Body of pancreas (tissue), 4 donors: ENCODE data around the gene ATP10A. TPM values are rescaled to one million over a fixed set of nuclear protein-coding genes. Genes with fewer than 3 reads are reported as not detected.
"Not testable (repeated sequence)": the region's sequence is repeated elsewhere in the genome, so short reads cannot be mapped to it uniquely, and the experiment has no call there.

ENCODE experiments used
- ATAC-seq: fragments of 150-250 bp; one replicate; pipeline ENCODE4 v1.9.1; 2016
- DNase-seq, 4 donors: peaks; one replicate each; pipeline ENCODE4 v3.0.0-alpha.2; 2019
- H3K27ac ChIP-seq, 4 donors: fragments of 200-600 bp; sonication (generic); 1 replicate in 3 of 4; 2 replicates in 1 of 4; pipeline versions ENCODE4 v1.5.1 to v1.6.1; 2016 to 2019; ENCODE audit warnings: mild to moderate bottlenecking in 1 of 4, mixed read lengths in 1 of 4, moderate library complexity in 1 of 4
- H3K27me3 ChIP-seq, 2 donors: fragments of 200-600 bp; sonication (generic); one replicate each; pipeline ENCODE4 v1.6.0; 2016; ENCODE audit warnings: mild to moderate bottlenecking in 1 of 2
- H3K36me3 ChIP-seq, 2 donors: fragments of 200-600 bp; sonication (generic); replicated peaks in 1 of 2; 2 replicates each; pipeline ENCODE4 v1.5.1; 2016; ENCODE audit warnings: low read depth in 2 of 2; ENCODE audit not compliant: insufficient read depth in 1 of 2
- H3K4me1 ChIP-seq: fragments of 200-600 bp; sonication (generic); one replicate; pipeline ENCODE4 v1.6.0; 2016
- H3K4me3 ChIP-seq, 2 donors: fragments of 200-600 bp; sonication (generic); 1 replicate in 1 of 2; 2 replicates in 1 of 2; pipeline ENCODE4 v1.5.1; 2016 to 2019
- H3K9me3 ChIP-seq, 3 donors: fragments of 200-600 bp; sonication (generic); 1 replicate in 2 of 3; 2 replicates in 1 of 3; pipeline ENCODE4 v1.5.1; 2016
- CTCF ChIP-seq, 7 experiments: fragments of 450-650 bp in 4 of 7; fragments of 200-600 bp in 3 of 7; sonication (generic) in 3 of 7; IDR thresholded peaks; one replicate each; pipeline ENCODE4 v1.5.1; 2016 to 2019; ENCODE audit warnings: antibody characterized with exemption in 7 of 7
- POLR2A ChIP-seq, 3 donors: fragments of 450-650 bp; IDR thresholded peaks; one replicate each; pipeline ENCODE4 v1.6.1; 2016; ENCODE audit warnings: antibody characterized with exemption in 3 of 3, mild to moderate bottlenecking in 2 of 3
- WGBS, 2 donors: methylation state at CpG; one replicate each; pipeline ENCODE4 v1.1.5; 2017; 5-methylcytosine and 5-hydroxymethylcytosine counted together
- intact Hi-C: fragments of 100-400 bp; cut with DNase I; formaldehyde crosslinking; loops from one replicate; pipeline ENCODE4 v1.15.1; 2023
- total RNA-seq, 2 donors: library from RNA; depleted of rRNA; stranded (reverse); fragments of >200 nt; gene quantifications; one replicate each; pipeline ENCODE4 v1.1.0, GENCODE V29; 2016

Gene ATP10A
- total RNA-seq, 2 donors from 2014 or later = 1.3 to 2.0 TPM

GRCh38 chr15:25860885-25861866 lies 2.0 kb downstream of the ATP10A start:
- 61 to 67% methylated on average over 15 to 20 of the region's 20 CpGs for WGBS, 2 donors
- TF ChIP-seq CTCF (IDR thresholded peaks at IDR 0.05) (no peak), POLR2A (IDR thresholded peaks at IDR 0.05) (no peak)
- Histone ChIP-seq H3K4me3 (no peak overlapping the region), H3K4me1 (peaks cover 16% of the 10 kb centered on the region), H3K36me3 (no peaks in the 10 kb centered on the region), H3K27me3 (no peaks in the 10 kb centered on the region), H3K27ac (no peak overlapping the region), H3K9me3 (no peaks in the 10 kb centered on the region)
- intact Hi-C loops = no loop called here
- ATAC-seq (no peak), DNase-seq (no peak)

GRCh38 chr15:25859838-25860645 lies 3.1 kb downstream of the ATP10A start:
- peaks cover 16% of the 10 kb centered on the region for H3K4me1 ChIP-seq
- no peak overlapping the region for H3K4me3 ChIP-seq
- H3K9me3 ChIP-seq = no peaks in the 10 kb centered on the region
- no peak overlapping the region for H3K27ac ChIP-seq
- TF ChIP-seq POLR2A (IDR thresholded peaks at IDR 0.05) (no peak), CTCF (IDR thresholded peaks at IDR 0.05) (no peak)
- intact Hi-C loops = no loop called here
- WGBS, 2 donors = 61 to 68% methylated on average over 8 to 15 of the region's 15 CpGs
- ATAC-seq = no peak
- no peaks in the 10 kb centered on the region for H3K27me3 ChIP-seq
- no peaks in the 10 kb centered on the region for H3K36me3 ChIP-seq
- peak in 1 of 4 donors; percentile 33 for DNase-seq

GRCh38 chr15:25858952-25859760 lies 4.0 kb downstream of the ATP10A start:
- intact Hi-C loops = no loop called here
- H3K27me3 ChIP-seq = no peaks in the 10 kb centered on the region
- ATAC-seq = no peak
- no peak for DNase-seq
- H3K27ac ChIP-seq = no peak overlapping the region
- H3K9me3 ChIP-seq = no peaks in the 10 kb centered on the region
- WGBS, 2 donors = 46 to 49% methylated on average over 13 of the region's 13 CpGs
- no peak overlapping the region for H3K4me3 ChIP-seq
- TF ChIP-seq CTCF (IDR thresholded peaks at IDR 0.05) = no peak
- no peak for TF ChIP-seq POLR2A (IDR thresholded peaks at IDR 0.05)
- peaks cover 16% of the 10 kb centered on the region for H3K4me1 ChIP-seq
- H3K36me3 ChIP-seq = no peaks in the 10 kb centered on the region

- H3K27me3 ChIP-seq, H3K4me3 ChIP-seq, H3K4me1 ChIP-seq, DNase-seq, H3K36me3 ChIP-seq, H3K9me3 ChIP-seq, H3K27ac ChIP-seq, ATAC-seq, intact Hi-C loops: not testable (repeated sequence)
- 55 to 76% methylated on average over 5 of the region's 5 CpGs for WGBS, 2 donors
Observed at GRCh38 chr15:25856059-25856458, 7.1 kb downstream of the ATP10A start.
